Stimulated activated CD4-positive, alpha-beta T cell treated with anti-CD3 and anti-CD28 coated beads, Interleukin-2, amount 100 ng/mL, for 48 hours (primary cell): Measurements from ENCODE around the gene TENT4A.

Experiments used
- DNase-seq, 2 donors: peaks; one replicate each; pipeline ENCODE4 v3.0.0-alpha.2; 2020

TENT4A gene

DNA sequence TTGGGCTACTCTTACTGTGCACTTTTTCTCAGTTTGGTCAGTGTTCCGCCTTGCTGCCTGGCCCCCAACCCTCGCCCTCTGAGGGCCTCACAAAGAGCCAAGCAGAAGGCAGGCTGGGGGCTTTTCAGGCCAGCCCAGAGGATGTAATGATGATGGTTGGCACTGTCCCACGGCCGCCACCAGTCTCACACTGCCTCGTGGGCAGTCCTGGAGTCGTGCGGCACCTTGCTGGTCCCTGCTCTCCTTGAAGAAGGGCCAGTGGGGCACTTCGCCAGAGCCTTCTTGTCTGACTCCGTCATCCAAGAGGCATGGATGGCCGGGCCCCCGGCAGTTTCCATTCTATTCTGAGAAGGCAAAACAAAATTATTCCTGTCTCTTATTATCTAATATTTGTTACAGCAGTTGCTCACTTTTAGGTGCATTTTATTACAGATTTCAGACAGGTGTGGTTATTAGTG, 21.0 kb downstream of the TENT4A start:
- no peak for DNase-seq

GRCh38 chr5:6734781-6735180, 21.5 kb downstream of the TENT4A start:
- no peak for DNase-seq

DNA sequence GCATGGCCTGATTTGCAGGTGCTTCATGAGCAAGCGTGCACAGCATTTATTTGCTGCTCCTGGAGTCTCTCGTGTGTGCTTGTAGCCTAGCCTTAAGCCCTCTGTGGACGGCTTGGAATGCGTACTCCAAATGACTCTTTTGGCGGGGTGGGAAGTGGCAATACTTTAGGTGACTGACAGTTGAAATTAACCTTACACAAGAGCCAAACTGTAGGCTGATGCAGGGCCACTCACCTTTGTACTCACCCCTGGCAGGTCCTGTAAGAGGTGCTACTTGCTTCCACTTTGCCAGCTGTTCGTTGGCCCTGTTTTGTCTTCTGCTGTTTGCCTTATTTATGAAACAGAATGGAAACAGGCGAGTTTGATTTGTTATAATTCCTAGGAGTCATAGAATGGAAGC, 22.9 kb downstream of the TENT4A start:
- DNase-seq: no peak

GRCh38 chr5:6736524-6737042, 23.4 kb downstream of the TENT4A start:
- DNase-seq: no peak

DNA sequence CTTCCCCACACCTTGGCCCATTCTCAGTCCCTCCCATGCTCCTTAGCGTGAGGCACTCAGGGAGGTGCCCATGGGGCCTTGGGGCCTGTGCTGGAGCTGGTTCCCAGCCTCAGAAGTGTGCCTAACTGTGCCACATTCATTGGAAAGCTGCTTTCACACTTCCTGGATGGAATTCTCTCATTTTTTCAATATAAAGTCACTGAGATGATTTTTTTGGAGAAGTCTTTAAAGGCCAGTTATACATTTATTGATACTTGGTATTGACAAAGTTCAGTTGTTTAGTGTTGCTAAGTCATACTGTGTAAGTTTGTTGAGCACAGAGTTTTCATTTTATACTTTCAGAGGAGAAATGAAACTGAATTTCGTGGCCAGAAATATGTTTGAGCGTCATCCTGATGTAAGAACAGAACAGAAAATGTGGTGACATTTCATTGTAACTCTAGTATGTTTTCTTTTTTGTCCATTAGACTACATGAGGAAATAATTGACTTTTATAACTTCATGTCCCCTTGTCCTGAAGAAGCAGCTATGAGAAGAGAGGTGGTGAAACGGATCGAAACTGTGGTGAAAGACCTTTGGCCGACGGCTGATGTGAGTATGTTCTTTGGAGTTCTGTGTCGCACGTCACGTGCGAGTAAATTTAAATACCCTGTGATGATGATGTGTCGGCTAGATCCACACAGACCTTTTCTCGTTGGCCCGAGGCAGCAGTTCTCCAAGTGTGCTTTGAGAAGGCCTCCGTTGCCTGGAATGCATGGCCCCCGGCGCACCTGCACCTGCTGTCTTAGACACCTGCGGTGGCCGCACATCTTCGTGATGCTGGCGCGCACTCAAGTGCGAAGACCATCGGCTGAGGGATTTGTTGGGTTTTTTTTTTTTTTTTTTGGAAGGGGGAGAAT, 24.1 kb downstream of the TENT4A start:
- DNase-seq: no peak

DNA sequence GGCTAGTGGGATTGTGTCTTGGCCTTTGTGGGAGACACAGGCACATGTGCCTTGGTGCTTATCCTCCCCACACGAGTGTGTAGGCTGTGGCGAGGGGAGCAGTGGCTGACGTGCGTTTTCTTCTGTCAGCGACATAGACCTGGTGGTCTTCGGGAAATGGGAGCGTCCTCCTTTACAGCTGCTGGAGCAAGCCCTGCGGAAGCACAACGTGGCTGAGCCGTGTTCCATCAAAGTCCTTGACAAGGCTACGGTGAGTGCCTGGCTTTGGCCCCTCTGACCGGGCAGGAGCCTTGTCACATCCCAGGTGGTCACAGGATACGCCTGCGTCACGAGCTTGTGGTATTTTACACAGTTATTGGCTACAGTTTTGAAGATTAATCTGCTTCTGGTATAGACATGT, 26.4 kb downstream of the TENT4A start:
- DNase-seq: no peak

DNA sequence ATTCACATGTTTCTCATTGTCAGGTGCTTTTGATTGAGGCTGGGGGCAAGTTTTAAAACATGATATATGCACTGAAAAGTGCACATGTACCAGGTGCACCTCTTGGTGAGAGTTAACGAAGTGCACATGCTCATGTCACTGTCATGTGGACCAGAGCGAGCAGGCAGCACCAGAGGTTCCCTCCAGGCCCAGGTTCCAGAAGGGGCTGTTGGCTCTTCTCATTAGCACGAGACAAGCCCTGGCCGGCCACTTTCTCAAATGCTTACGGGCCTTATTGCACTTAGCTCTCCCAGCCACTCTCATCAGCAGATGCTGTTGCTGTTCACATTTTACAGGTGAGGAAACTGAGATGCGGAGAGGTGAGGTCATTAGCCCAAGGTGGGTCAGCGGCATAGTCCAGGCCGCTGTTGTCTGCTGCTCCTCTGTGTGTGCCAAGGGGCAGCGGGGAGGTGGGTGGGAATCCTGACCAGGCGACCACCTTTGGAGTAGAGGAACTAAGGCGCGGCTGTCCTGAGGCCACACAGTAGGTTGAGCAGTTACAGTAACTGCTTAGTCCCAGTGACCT, 27.4 kb downstream of the TENT4A start:
- no peak for DNase-seq

GRCh38 chr5:6742081-6742758, 29.0 kb downstream of the TENT4A start:
- DNase-seq: no peak

- DNase-seq: no peak
Measured at GRCh38 chr5:6743161-6743560, 29.9 kb downstream of the TENT4A start.

GRCh38 chr5:6744841-6745705, 31.8 kb downstream of the TENT4A start:
- no peak for DNase-seq

GRCh38 chr5:6745706-6746222, 32.5 kb downstream of the TENT4A start:
- DNase-seq: no peak

- no peak for DNase-seq
Measured at GRCh38 chr5:6746244-6746643, 33.0 kb downstream of the TENT4A start.

- no peak for DNase-seq
Measured at GRCh38 chr5:6747103-6747502, 33.9 kb downstream of the TENT4A start.

DNA sequence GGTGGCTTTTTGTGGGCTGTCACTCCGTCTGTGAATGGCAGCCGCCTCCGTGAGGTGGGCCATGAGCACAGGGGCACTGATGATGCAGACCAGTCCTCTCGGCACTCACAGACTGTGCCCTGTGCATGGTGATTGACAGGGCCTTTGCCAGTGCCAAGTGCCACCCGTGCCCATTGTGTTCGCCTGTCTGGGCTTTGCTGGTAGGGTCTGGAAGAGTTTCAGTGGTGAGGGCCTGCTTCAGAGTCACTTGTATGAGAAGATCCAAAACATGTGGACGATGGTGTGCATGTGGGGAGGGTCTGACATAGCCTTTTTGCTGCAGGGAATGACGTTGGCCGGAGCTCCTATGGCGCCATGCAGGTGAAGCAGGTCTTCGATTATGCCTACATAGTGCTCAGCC, 34.9 kb downstream of the TENT4A start:
- no peak for DNase-seq

- no peak for DNase-seq
Measured at GRCh38 chr5:6749026-6749716, 35.9 kb downstream of the TENT4A start.

DNA sequence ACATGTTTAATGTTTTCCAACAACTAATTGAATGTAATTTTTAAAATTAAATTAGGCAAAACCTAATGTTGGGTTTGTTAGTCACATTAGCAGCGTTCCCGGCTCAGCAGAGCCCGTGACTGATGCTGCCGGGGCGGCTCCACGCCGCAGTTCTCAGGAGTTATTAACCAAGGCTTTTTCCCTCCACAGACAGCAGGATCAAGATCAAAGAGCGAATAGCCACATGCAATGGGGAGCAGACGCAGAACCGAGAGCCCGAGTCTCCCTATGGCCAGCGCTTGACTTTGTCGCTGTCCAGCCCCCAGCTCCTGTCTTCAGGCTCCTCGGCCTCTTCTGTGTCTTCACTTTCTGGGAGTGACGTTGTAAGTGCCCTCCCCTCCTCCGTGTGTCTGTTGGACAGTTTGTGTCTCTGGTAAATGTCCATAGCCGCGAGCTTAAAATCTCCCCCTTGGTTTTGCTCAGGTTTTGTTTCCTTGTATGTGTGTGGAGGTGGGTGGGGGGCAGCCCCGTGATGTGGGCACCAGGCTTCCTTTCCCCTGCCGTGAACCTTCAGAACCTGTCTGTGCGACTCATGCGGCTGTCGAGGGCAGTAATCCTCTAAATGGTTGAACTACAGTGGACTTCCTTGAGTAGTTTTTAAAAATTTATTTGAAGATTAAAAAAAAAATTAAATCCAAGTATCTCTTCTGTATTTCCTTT, 37.1 kb downstream of the TENT4A start:
- no peak for DNase-seq

DNA sequence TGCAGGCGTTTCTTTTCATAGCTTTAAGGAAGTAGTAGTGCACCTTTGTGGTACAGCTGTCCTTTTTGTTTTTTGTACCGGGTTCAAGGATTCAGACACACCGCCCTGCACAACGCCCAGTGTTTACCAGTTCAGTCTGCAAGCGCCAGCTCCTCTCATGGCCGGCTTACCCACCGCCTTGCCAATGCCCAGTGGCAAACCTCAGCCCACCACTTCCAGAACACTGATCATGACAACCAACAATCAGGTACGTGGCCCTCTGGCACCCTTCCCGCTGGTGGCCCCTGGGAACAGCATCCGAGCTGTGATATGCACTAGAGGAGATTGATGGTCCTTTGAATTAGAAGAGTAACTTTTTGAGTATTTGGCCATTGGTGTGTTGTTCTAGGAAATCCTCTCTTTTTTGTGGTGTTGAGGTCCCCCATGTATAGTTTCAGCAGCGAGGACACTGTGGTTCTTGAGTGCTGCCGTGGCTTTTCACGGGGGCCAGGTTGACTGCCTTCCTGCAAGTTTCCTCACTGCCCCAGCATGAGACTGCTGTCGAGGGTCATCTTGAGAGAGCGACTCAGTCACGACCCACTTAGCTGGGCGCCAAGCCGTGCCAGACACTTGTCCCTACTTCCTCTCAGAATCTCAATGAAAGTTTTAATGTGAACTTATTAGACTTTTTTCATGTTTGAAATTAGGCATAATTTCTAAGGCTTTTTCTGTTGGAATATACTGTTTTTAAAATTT, 37.9 kb downstream of the TENT4A start:
- no peak for DNase-seq

DNA sequence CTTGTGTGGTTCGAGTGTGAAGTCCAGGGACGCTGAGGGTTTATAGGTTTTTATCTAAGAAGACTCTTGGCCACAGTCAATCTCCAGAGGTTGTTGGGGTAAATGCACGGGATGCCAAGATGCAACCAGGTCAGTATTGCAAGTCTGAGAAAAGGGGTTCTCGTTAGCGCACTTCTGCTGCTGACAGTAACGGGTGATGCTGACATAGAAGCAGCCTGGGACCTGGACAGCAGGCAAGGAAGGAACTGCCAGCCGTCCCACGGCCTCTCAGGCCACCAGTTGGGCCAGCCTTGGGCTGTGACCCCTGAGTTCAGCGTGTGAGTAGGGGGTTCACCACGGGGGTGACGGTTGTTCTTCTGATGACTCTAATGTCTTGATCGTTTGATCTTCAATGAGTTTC, 39.0 kb downstream of the TENT4A start:
- no peak for DNase-seq

GRCh38 chr5:6752782-6753181, 39.5 kb downstream of the TENT4A start:
- no peak for DNase-seq

GRCh38 chr5:6753851-6754250, 40.6 kb downstream of the TENT4A start:
- no peak for DNase-seq
